Uterus (tissue), 4 donors: ENCODE results near the gene POLD3. TPM values are rescaled to one million over a fixed set of nuclear protein-coding genes. Genes with fewer than 3 reads are reported as not detected.

ENCODE experiments used
- DNase-seq, 2 donors: peaks; one replicate each; pipeline ENCODE4 v3.0.0-alpha.2; 2019 to 2020
- H3K27ac ChIP-seq, 2 donors: fragments of 200-600 bp; sonication (generic); 1 replicate in 1 of 2; 2 replicates in 1 of 2; pipeline ENCODE4 v1.5.1; 2016 to 2018
- H3K27me3 ChIP-seq, 2 donors: fragments of 200-600 bp; sonication (generic); one replicate each; pipeline ENCODE4 v1.5.1; 2018 to 2019; ENCODE audit warnings: control low read depth in 1 of 2
- H3K36me3 ChIP-seq, 2 donors: fragments of 200-600 bp; sonication (generic); one replicate each; pipeline ENCODE4 v1.5.1; 2019; ENCODE audit warnings: control low read depth in 1 of 2
- H3K4me1 ChIP-seq, 2 donors: fragments of 200-600 bp; sonication (generic); one replicate each; pipeline ENCODE4 v1.5.1; 2018 to 2019; ENCODE audit warnings: control low read depth in 1 of 2
- H3K4me3 ChIP-seq, 2 donors: fragments of 200-600 bp; sonication (generic); 1 replicate in 1 of 2; 2 replicates in 1 of 2; pipeline ENCODE4 v1.5.1; 2018 to 2019; ENCODE audit warnings: mild to moderate bottlenecking in 1 of 2
- H3K9me3 ChIP-seq, 2 donors: fragments of 200-600 bp; sonication (generic); one replicate each; pipeline ENCODE4 v1.5.1; 2019; ENCODE audit warnings: control low read depth in 1 of 2
- CTCF ChIP-seq, 4 experiments: fragments of 200-600 bp in 2 of 4; fragments of 450-650 bp in 2 of 4; sonication (generic) in 2 of 4; IDR thresholded peaks; one replicate each; pipeline ENCODE4 v1.5.1; 2016 to 2019; ENCODE audit warnings: antibody characterized with exemption in 4 of 4, mild to moderate bottlenecking in 2 of 4, moderate library complexity in 1 of 4
- POLR2A ChIP-seq, 2 donors: fragments of 450-650 bp; IDR thresholded peaks; one replicate each; pipeline ENCODE4 v1.6.1; 2016; ENCODE audit warnings: antibody characterized with exemption in 2 of 2, mild to moderate bottlenecking in 1 of 2, moderate library complexity in 1 of 2
- intact Hi-C: fragments of 100-400 bp; cut with DNase I; formaldehyde crosslinking; loops from one replicate; pipeline ENCODE4 v1.15.1; 2023; ENCODE audit warnings: low total_unique reads
- small RNA-seq: library from RNA; depleted of rRNA; stranded (forward); fragments of <200 nt; gene quantifications from one replicate; pipeline ENCODE3, GENCODE V24; 2016
- total RNA-seq, 4 donors: library from RNA; depleted of rRNA in 3 of 4; stranded (reverse); fragments of >200 nt in 3 of 4; gene quantifications; one replicate each; pipeline versions ENCODE4 v1.1.0 to v1.2.4, GENCODE V29; 2014 to 2023
- donor health status: DM: yes; HTN: yes; CAD: no.

POLD3 gene
- total RNA-seq, 4 donors from 2014 or later = 10.3 to 32.1 (median 21.3) TPM

- Histone ChIP-seq H3K27ac (peak overlapping the region; percentile 65 to 70), H3K4me1 (peaks cover 0 to 12% of the 10 kb centered on the region in 2 donors), H3K36me3 (no peaks in the 10 kb centered on the region), H3K9me3 (no peaks in the 10 kb centered on the region), H3K4me3 (no peak overlapping the region), H3K27me3 (no peaks in the 10 kb centered on the region)
- TF ChIP-seq POLR2A (IDR thresholded peaks at IDR 0.05) (no peak), CTCF (IDR thresholded peaks at IDR 0.05) (no peak)
- intact Hi-C loops = no loop called here
- peak in 1 of 2 donors; percentile 17 for DNase-seq
Observed at GRCh38 chr11:74687237-74688023, 95.0 kb downstream of the POLD3 start.

DNA sequence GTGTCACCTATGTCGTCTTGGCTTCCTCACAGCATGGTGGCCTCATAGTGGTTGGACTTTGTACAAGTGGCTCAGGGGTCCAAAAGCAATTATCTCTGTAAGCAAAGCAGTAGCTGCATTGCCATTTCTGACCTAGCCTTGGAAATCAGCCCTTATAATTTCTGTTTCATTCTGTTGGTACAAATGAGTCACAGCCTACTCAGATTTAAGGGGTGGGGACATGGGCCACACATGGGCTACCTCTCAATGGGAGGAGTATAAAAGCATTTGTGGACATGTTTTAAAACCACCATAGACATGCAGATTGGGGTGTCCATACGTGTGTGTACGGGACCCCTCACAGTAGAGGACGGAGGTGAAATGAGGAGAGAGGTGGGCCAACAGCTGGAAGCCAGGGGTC lies 97.3 kb downstream of the POLD3 start:
- no peak for DNase-seq
- Histone ChIP-seq H3K4me3 (no peak overlapping the region), H3K36me3 (no peaks in the 10 kb centered on the region), H3K27me3 (no peaks in the 10 kb centered on the region), H3K9me3 (no peaks in the 10 kb centered on the region), H3K27ac (no peak overlapping the region), H3K4me1 (peaks cover 0 to 3% of the 10 kb centered on the region in 2 donors)
- TF ChIP-seq POLR2A (IDR thresholded peaks at IDR 0.05) = no peak
- TF ChIP-seq CTCF (IDR thresholded peaks at IDR 0.05) = no peak
- intact Hi-C loops = no loop called here

- intact Hi-C loops = no loop called here
- Histone ChIP-seq H3K4me1 (peaks cover 3 to 6% of the 10 kb centered on the region in 2 donors), H3K4me3 (no peak overlapping the region), H3K9me3 (no peaks in the 10 kb centered on the region), H3K27me3 (no peaks in the 10 kb centered on the region), H3K27ac (no peak overlapping the region), H3K36me3 (no peaks in the 10 kb centered on the region)
- TF ChIP-seq POLR2A (IDR thresholded peaks at IDR 0.05) = no peak
- TF ChIP-seq CTCF (IDR thresholded peaks at IDR 0.05) = no peak
- no peak for DNase-seq
Observed at GRCh38 chr11:74691755-74692154, 99.4 kb downstream of the POLD3 start.

Small RNAs within 50 kb of the gene (small RNA-seq; reads per million reads assigned to genes)
- gene RANP3 = not detected
- gene RN7SKP297 = not detected

Other genes with a start within 250 kb of the POLD3 start
- 10 to 100 TPM in 2 of 4 donors, 1 to 10 TPM in 2; 1.0 to 21.8 (median 8.8) TPM for gene PGM2L1, start 194.1 kb upstream of the POLD3 start, total RNA-seq
- gene KCNE3, start 125.0 kb upstream of the POLD3 start, total RNA-seq = 10 to 100 TPM in 2 of 4 donors, 1 to 10 TPM in 2; 2.4 to 13.7 (median 10.5) TPM
- gene LIPT2, start 98.9 kb upstream of the POLD3 start, total RNA-seq = 10 to 100 TPM in 1 of 4 donors, 1 to 10 TPM in 3; 5.0 to 19.5 (median 7.3) TPM
- gene CHRDL2, start 138.8 kb downstream of the POLD3 start, total RNA-seq = 100 to 1,000 TPM in 1 of 4 donors, 1 to 10 TPM in 1, under 1 TPM in 2; 0.41 to 115 (median 2.9) TPM
- gene RNF169, start 156.3 kb downstream of the POLD3 start, total RNA-seq = 10 to 100 TPM; 15.0 to 42.4 (median 25.0) TPM